GM18526 (cell line): ENCODE data around the gene AUTS2.

ENCODE experiments used
- POLR2A ChIP-seq: IDR thresholded peaks from 3 replicates; pipeline ENCODE4 v1.6.1; 2011; ENCODE audit not compliant: insufficient read length; ENCODE audit errors: extremely low read depth

The AUTS2 gene

GRCh38 chr7:70663680-70664079 is 1065.4 kb downstream of the AUTS2 start:
- no peak for TF ChIP-seq POLR2A

- TF ChIP-seq POLR2A: no peak
Measured at GRCh38 chr7:70665997-70666396, 1067.7 kb downstream of the AUTS2 start.

- no peak for TF ChIP-seq POLR2A
Measured at GRCh38 chr7:70667406-70667805, 1069.1 kb downstream of the AUTS2 start.

GRCh38 chr7:70668606-70669358 is 1070.5 kb downstream of the AUTS2 start:
- TF ChIP-seq POLR2A: no peak

GRCh38 chr7:70669854-70670253 is 1071.6 kb downstream of the AUTS2 start:
- TF ChIP-seq POLR2A: no peak

GRCh38 chr7:70670288-70670687 is 1072.0 kb downstream of the AUTS2 start:
- no peak for TF ChIP-seq POLR2A

- no peak for TF ChIP-seq POLR2A
Measured at GRCh38 chr7:70673778-70674570, 1075.7 kb downstream of the AUTS2 start.

GRCh38 chr7:70674571-70675010 is 1076.3 kb downstream of the AUTS2 start:
- no peak for TF ChIP-seq POLR2A

GRCh38 chr7:70676243-70676642 is 1078.0 kb downstream of the AUTS2 start:
- TF ChIP-seq POLR2A: no peak

- no peak for TF ChIP-seq POLR2A
Measured at GRCh38 chr7:70678621-70679251, 1080.5 kb downstream of the AUTS2 start.

GRCh38 chr7:70679661-70680060 is 1081.4 kb downstream of the AUTS2 start:
- TF ChIP-seq POLR2A: no peak

GRCh38 chr7:70680306-70680705 is 1082.0 kb downstream of the AUTS2 start:
- TF ChIP-seq POLR2A: no peak

GRCh38 chr7:70680743-70681468 is 1082.6 kb downstream of the AUTS2 start:
- TF ChIP-seq POLR2A: no peak

GRCh38 chr7:70681469-70682350 is 1083.4 kb downstream of the AUTS2 start:
- TF ChIP-seq POLR2A: no peak
